Globus pallidus (tissue), 1 donor: Measurements from ENCODE around the gene CADPS2.
"Not testable (repeated sequence)": the region's sequence is repeated elsewhere in the genome, so short reads cannot be mapped to it uniquely, and the experiment has no call there.

Experiments used
- DNase-seq: peaks from one replicate; pipeline ENCODE4 v3.0.0-alpha.2; 2015; ENCODE audit warnings: low spot score

CADPS2 gene

GRCh38 chr7:122674502-122674901, 211.8 kb downstream of the CADPS2 start:
- no peak for DNase-seq

- no peak for DNase-seq
Observed at GRCh38 chr7:122673951-122674350, 212.3 kb downstream of the CADPS2 start.

DNA sequence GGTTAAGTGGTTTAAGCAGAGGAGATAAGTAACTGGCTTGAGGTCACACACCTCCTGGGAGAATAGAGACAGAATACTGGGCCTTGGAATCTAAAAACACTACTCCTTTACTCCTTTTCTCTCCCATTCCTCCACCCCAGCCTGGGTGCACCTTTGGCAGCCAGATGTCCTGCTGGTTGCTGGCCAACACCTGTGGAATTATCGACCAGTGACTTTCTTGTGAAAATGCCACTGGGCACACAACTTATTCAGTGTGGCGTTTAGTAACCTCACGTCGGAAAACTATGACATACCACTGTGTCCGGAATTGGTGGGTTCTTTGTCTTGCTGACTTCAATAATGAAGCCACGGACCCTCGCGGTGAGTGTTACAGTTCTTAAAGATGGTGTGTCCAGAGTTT, 213.7 kb downstream of the CADPS2 start:
- no peak for DNase-seq

DNA sequence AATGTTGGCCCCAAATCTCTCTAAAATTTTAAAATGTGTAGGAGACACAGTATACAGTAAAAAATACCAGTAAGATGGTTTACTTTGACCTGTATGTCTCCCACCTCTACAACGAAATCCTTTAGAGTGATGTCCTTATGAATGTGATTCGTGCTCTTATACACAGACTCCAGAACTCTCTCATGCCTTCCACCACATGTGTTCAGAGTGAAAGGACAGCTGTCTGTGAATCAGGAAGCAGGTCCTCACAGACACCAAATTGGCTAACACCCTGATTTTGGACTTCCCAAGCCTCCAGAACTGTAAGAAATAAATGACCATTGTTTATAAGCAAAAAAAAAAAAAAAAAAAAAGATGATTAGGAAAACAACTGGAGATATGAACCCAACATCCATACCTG, 222.5 kb downstream of the CADPS2 start:
- no peak for DNase-seq

DNA sequence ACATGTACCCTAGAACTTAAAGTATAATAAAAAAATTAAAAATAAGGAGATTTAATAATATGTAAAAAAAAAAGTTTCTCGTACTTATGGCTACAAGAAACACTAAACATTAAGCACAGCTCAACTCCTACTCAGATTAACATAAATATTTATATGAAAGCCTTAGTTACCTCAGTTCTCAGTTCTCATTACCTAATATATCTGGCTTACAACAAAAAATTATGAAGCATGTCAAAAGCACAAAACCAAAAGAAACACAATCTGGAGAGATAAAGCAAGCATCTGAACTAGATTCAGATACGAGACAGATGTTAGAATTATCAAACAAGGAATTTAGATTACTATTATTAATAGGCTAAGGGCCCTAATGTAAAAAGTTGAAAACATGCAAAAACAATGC, 227.4 kb downstream of the CADPS2 start:
- DNase-seq, result no peak

DNA sequence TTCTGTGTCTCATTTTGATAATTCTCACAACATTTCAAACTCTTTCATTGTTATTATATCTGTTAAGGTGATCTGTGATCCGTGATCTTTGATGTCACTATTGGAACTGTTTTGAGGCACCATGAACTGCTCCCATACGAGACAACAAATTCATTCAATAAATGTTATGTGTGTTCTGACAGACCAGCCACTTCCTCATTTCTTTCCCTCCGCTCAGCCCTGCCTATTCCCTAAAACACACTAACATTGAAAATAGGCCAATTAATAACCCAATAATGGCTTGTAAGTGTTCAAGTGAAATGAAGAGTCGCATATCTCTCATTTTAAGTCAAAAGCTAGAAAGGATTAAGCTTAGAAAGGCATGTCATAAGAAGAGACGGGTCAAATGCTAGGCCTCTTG, 232.6 kb downstream of the CADPS2 start:
- DNase-seq, result no peak

DNA sequence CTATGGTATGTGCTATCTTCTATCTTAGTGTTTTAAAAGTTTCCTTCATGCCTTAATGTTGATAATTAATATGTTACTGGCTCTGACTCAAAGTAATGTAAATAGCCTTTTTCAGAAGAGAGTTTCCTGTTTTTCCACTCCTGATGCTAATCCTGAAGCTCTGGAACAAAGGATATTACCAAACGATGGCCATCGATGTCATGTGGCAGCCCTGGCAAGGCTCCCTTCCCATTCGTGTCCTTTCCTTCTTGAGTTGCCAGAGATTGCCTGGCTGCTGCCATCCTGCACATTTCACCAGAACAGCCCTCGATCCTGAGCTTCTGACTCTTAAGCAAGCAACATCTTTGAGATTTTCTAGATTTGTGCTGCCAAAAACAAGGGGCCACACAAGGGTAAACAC, 233.4 kb downstream of the CADPS2 start:
- DNase-seq, result no peak

GRCh38 chr7:122651451-122651850, 234.8 kb downstream of the CADPS2 start:
- DNase-seq, result no peak

- no peak for DNase-seq
Observed at GRCh38 chr7:122643250-122643649, 243.0 kb downstream of the CADPS2 start.

GRCh38 chr7:122638459-122638858, 247.8 kb downstream of the CADPS2 start:
- DNase-seq, result no peak

DNA sequence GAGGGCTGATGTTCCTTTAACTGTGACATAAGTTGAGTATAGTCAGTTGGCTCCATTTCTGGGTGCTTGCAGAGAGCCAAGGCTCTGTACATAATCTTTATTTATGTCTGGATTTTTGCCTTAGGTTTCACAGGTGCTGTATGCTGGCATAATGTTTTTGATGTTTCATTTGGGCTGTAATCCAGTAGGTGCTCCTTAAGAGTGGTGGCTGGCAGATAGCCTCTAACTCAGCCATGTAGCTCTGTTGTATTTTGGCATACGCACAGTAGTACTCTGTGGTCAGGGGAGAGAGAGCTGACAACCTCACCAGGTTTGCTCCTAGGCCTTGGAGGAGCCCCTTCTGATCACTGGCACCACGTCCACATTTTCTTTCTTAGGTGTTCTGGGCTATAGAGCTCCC, 248.5 kb downstream of the CADPS2 start:
- no peak for DNase-seq

- DNase-seq, result not testable (repeated sequence)
Observed at GRCh38 chr7:122635481-122635880, 250.8 kb downstream of the CADPS2 start.

DNA sequence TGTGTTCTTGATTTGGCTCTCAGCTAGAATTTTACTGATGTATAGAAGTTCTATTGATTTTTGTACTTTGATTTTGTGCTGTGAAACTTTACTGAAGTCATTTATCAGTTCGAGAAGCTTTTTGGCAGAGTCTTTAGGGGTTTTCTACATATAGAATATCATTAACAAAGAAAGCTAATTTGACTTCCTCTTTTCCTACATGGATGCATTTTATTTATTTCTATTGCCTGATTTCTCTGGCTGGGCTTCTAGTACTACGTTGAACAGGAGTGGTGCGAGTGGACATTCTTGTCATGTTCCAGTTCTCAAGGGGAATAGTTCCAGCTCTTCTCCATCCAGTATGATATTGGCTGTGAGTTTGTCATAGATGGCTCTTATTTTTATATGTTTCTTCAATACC, 252.8 kb downstream of the CADPS2 start:
- no peak for DNase-seq

- no peak for DNase-seq
Observed at GRCh38 chr7:122632238-122632637, 254.0 kb downstream of the CADPS2 start.

DNA sequence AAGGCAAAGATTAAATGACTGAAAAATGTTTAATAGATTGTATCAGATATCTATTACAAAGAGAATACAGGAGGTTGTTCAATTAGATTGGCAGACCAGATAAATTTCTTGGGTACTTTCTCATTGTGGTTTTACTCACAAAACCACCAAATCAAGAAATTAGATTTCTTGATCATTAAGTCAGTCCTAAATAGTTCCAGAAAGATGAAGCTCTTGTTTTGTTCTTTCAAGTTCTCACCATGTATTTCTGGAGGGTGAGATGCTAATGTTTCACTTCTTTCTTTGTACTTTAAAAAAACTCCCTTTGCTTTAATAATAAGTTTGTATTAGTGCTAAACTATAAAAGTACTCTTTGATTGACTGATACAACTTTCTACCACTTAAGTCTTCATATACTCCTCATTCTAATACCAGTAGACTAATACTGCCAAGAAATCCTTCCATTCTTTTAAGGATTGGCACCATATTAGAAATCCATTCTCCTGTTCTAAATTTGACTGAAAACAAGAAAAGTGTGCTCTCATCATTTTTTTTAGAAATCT, 256.8 kb downstream of the CADPS2 start:
- no peak for DNase-seq

DNA sequence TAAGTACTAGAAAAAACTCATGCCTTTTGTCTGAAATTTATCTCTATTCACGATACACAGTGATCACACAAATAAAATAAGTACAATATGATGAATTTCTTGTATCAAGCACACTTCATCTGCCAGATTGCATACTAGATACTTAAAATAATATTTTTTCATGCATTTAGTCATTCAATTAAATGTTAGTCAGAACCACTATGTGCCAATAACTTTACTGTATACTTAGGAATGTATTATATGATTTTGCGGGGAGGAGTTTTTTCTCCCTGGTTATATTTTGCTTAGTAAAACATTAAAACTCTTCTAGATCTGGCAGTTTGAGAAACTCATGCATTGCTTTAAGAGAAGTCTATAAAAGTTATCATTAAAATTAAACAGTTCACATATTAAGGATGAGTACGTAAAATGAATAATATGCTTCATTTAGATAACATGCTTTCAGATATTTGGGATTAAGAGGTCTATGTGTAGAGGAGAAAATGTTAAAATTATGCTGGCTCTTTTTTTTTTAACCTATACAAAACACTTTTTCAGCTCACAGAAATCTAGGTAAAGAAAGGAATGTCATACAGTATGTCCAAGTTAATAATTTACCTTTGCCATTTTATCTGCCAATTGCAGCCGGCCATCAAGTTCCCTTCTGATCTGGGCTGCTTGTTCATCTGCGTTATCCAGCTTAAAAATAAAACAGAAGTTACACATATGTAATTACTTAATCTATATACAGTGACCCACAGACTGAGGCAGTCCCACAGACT, 257.4 kb downstream of the CADPS2 start:
- DNase-seq, result no peak

- DNase-seq, result no peak
Observed at GRCh38 chr7:122626785-122627184, 259.5 kb downstream of the CADPS2 start.

- no peak for DNase-seq
Observed at GRCh38 chr7:122622682-122623081, 263.6 kb downstream of the CADPS2 start.

DNA sequence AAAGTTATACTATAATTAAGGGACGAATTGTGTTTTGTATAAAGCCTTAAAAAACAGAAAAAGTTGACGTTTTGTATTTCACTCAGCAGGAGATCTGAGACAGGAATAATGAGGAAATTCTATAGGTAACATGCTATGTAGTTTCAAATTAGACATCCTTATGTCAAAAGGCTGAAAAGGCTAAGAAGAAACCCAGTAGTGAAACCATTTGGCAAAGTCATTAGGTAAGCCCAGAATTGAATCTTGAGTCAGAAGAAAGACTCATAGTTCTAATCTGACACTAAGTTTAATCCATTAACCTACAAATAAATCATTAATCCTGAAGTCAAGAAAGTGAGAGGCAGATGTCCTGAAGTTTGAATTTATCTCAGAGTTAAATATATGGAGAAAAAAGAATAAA, 266.6 kb downstream of the CADPS2 start:
- DNase-seq, result no peak

DNA sequence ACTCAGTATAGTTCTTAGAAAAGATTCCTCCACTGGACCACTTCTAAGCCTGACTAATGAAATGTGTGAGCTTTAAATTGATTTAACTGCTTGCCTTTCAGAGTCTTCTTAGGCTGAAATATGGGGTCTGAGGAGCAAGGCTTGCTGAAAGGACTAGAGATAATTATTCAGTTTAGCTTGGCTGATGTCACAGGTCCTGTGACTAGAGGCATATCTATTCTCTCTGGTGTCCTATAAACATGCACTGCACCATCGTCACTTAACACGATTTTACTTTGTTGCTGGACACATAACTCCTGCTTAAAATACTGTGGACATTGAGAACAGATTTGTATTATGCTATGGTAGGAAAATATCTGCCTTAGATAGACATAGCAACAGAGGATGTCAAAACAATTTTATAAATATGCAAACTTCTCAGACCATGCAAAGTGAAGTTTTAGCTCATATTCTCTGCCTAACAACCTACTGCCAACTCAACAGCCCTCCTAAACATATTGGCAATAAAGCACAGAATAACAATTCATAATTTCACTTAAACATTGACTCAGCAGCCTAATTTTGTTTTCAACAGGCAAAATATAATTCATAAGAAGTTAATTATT, 267.6 kb downstream of the CADPS2 start:
- no peak for DNase-seq

GRCh38 chr7:122616951-122617350, 269.3 kb downstream of the CADPS2 start:
- DNase-seq, result no peak

DNA sequence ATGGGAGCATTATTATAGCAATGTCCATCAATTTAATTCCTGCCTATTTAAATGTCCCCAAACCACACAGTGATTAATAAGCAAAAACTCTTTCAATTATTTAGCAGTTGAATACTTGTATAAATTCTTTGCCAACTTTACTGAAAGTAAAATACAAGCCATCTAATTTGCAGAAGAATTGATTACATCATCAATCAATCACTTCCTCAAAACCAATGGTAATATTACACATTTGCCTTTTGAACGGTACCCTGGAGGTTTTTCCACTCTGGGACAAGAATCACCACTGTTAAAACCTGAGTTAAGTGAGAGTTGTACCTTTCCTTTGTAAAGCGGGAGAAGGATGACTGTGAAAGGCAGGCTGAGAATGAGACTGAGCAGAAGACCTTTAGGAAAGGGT, 280.3 kb downstream of the CADPS2 start:
- DNase-seq, result no peak

GRCh38 chr7:122604251-122604650, 282.0 kb downstream of the CADPS2 start:
- DNase-seq, result no peak

GRCh38 chr7:122602800-122603199, 283.5 kb downstream of the CADPS2 start:
- no peak for DNase-seq
